ENCODE results near the gene TMEM232.

TMEM232 gene

GRCh38 chr5:110383231-110383630 is 343.2 kb downstream of the TMEM232 start:
- no peak for DNase-seq

- DNase-seq: no peak
Measured at GRCh38 chr5:110377943-110378342, 348.5 kb downstream of the TMEM232 start.

- no peak for DNase-seq
Measured at GRCh38 chr5:110377361-110377760, 349.1 kb downstream of the TMEM232 start.

- DNase-seq: no peak
Measured at GRCh38 chr5:110376281-110376951, 350.1 kb downstream of the TMEM232 start.

GRCh38 chr5:110371725-110372041 is 354.8 kb downstream of the TMEM232 start:
- DNase-seq: no peak

- no peak for DNase-seq
Measured at GRCh38 chr5:110371011-110371724, 355.3 kb downstream of the TMEM232 start.
